ENCODE data around the gene USH1C.

USH1C gene

GRCh38 chr11:17477361-17477760 lies 66.9 kb downstream of the USH1C start:
- no peak for TF ChIP-seq GLIS3 (CRISPR knock-in tag; IDR thresholded peaks at IDR 0.05)
- no peak for TF ChIP-seq OSR1 (CRISPR knock-in tag; IDR thresholded peaks at IDR 0.05)
- TF ChIP-seq RARB (CRISPR knock-in tag; IDR thresholded peaks at IDR 0.05) = no peak
- TF ChIP-seq CSDC2 (CRISPR knock-in tag; IDR thresholded peaks at IDR 0.05) = no peak
- no peak for TF ChIP-seq BACH2 (CRISPR knock-in tag; IDR thresholded peaks at IDR 0.05; ENCODE audit: borderline replicate concordance)
- TF ChIP-seq ESRRG (CRISPR knock-in tag; IDR thresholded peaks at IDR 0.05) = no peak
- TF ChIP-seq, protein P1, sequence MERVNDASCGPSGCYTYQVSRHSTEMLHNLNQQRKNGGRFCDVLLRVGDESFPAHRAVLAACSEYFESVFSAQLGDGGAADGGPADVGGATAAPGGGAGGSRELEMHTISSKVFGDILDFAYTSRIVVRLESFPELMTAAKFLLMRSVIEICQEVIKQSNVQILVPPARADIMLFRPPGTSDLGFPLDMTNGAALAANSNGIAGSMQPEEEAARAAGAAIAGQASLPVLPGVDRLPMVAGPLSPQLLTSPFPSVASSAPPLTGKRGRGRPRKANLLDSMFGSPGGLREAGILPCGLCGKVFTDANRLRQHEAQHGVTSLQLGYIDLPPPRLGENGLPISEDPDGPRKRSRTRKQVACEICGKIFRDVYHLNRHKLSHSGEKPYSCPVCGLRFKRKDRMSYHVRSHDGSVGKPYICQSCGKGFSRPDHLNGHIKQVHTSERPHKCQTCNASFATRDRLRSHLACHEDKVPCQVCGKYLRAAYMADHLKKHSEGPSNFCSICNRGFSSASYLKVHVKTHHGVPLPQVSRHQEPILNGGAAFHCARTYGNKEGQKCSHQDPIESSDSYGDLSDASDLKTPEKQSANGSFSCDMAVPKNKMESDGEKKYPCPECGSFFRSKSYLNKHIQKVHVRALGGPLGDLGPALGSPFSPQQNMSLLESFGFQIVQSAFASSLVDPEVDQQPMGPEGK (CRISPR knock-in tag; IDR thresholded peaks at IDR 0.05; ENCODE audit: borderline replicate concordance) = no peak
- TF ChIP-seq ZFP30 (CRISPR knock-in tag; IDR thresholded peaks at IDR 0.05) = no peak
- TF ChIP-seq ISL1 (CRISPR knock-in tag; IDR thresholded peaks at IDR 0.05) = no peak
- no peak for TF ChIP-seq TCF4 (CRISPR knock-in tag; IDR thresholded peaks at IDR 0.05; ENCODE audit: borderline replicate concordance)
- no peak for TF ChIP-seq ZC3H10 (CRISPR knock-in tag; IDR thresholded peaks at IDR 0.05)
- TF ChIP-seq POU6F1 (CRISPR knock-in tag; IDR thresholded peaks at IDR 0.05; ENCODE audit: borderline replicate concordance, low read depth) = no peak
- TF ChIP-seq, protein P2, sequence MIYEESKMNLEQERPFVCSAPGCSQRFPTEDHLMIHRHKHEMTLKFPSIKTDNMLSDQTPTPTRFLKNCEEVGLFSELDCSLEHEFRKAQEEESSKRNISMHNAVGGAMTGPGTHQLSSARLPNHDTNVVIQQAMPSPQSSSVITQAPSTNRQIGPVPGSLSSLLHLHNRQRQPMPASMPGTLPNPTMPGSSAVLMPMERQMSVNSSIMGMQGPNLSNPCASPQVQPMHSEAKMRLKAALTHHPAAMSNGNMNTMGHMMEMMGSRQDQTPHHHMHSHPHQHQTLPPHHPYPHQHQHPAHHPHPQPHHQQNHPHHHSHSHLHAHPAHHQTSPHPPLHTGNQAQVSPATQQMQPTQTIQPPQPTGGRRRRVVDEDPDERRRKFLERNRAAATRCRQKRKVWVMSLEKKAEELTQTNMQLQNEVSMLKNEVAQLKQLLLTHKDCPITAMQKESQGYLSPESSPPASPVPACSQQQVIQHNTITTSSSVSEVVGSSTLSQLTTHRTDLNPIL (CRISPR knock-in tag; IDR thresholded peaks at IDR 0.05; ENCODE audit: low read depth) = no peak
- no peak for TF ChIP-seq SNAI2 (CRISPR knock-in tag; IDR thresholded peaks at IDR 0.05)
- no peak for TF ChIP-seq TOX (CRISPR knock-in tag; IDR thresholded peaks at IDR 0.05; ENCODE audit: borderline replicate concordance)
- no peak for TF ChIP-seq CSRNP3 (CRISPR knock-in tag; IDR thresholded peaks at IDR 0.05)
- no peak for TF ChIP-seq PPARA (CRISPR knock-in tag; IDR thresholded peaks at IDR 0.05; ENCODE audit: borderline replicate concordance)
- TF ChIP-seq ZNF565 (CRISPR knock-in tag; conservative IDR thresholded peaks at IDR 0.05; ENCODE audit: low read depth) = no peak
- no peak for TF ChIP-seq ZNF70 (CRISPR knock-in tag; IDR thresholded peaks at IDR 0.05)
- ATAC-seq = no peak

DNA sequence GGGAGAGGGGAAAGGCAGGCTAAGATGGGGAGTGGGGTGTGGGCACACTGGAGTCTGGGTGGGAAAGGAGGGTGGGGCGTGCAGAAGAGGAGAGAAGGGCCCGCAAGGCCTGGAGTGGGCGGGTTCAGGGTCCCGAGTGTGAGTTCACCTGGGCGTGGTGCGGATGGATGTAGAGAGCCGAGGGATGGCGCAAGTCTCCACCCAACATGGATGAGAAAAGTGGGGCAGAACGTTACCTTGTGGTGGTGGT lies 67.2 kb downstream of the USH1C start:
- no peak for ATAC-seq
- TF ChIP-seq CSRNP3 (CRISPR knock-in tag; IDR thresholded peaks at IDR 0.05) (no peak), ISL1 (CRISPR knock-in tag; IDR thresholded peaks at IDR 0.05) (no peak), ARNTL (CRISPR knock-in tag; IDR thresholded peaks at IDR 0.05; ENCODE audit: borderline replicate concordance, low read depth) (no peak), POU6F1 (CRISPR knock-in tag; IDR thresholded peaks at IDR 0.05; ENCODE audit: borderline replicate concordance, low read depth) (no peak), ZNF70 (CRISPR knock-in tag; IDR thresholded peaks at IDR 0.05) (no peak), GLIS3 (CRISPR knock-in tag; IDR thresholded peaks at IDR 0.05) (no peak), ZFP3 (CRISPR knock-in tag; IDR thresholded peaks at IDR 0.05) (no peak), ZFP30 (CRISPR knock-in tag; IDR thresholded peaks at IDR 0.05) (no peak), OSR1 (CRISPR knock-in tag; IDR thresholded peaks at IDR 0.05) (no peak), PPARA (CRISPR knock-in tag; IDR thresholded peaks at IDR 0.05; ENCODE audit: borderline replicate concordance) (no peak), RARB (CRISPR knock-in tag; IDR thresholded peaks at IDR 0.05) (no peak)
- TF ChIP-seq, protein P1 (CRISPR knock-in tag; IDR thresholded peaks at IDR 0.05; ENCODE audit: borderline replicate concordance) = no peak
- TF ChIP-seq, protein P3, sequence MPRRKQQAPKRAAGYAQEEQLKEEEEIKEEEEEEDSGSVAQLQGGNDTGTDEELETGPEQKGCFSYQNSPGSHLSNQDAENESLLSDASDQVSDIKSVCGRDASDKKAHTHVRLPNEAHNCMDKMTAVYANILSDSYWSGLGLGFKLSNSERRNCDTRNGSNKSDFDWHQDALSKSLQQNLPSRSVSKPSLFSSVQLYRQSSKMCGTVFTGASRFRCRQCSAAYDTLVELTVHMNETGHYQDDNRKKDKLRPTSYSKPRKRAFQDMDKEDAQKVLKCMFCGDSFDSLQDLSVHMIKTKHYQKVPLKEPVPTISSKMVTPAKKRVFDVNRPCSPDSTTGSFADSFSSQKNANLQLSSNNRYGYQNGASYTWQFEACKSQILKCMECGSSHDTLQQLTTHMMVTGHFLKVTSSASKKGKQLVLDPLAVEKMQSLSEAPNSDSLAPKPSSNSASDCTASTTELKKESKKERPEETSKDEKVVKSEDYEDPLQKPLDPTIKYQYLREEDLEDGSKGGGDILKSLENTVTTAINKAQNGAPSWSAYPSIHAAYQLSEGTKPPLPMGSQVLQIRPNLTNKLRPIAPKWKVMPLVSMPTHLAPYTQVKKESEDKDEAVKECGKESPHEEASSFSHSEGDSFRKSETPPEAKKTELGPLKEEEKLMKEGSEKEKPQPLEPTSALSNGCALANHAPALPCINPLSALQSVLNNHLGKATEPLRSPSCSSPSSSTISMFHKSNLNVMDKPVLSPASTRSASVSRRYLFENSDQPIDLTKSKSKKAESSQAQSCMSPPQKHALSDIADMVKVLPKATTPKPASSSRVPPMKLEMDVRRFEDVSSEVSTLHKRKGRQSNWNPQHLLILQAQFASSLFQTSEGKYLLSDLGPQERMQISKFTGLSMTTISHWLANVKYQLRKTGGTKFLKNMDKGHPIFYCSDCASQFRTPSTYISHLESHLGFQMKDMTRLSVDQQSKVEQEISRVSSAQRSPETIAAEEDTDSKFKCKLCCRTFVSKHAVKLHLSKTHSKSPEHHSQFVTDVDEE (CRISPR knock-in tag; IDR thresholded peaks at IDR 0.05) = no peak

All from SK-N-SH treated with all-trans-retinoic acid at 6 μM for 48 hours (cell line).